Measurements from ENCODE around the gene PACS2.

GRCh38 chr14:105387530-105387922, 73.0 kb downstream of the PACS2 start:
- TF ChIP-seq EZH2 (IDR thresholded peaks at IDR 0.05; ENCODE audit: borderline replicate concordance, insufficient read depth, low read depth, low read length, poor library complexity, severe bottlenecking): no peak
- no peak for TF ChIP-seq CTCF (IDR thresholded peaks at IDR 0.05)
